ENCODE data around the gene PTCD3.

The PTCD3 gene

DNA sequence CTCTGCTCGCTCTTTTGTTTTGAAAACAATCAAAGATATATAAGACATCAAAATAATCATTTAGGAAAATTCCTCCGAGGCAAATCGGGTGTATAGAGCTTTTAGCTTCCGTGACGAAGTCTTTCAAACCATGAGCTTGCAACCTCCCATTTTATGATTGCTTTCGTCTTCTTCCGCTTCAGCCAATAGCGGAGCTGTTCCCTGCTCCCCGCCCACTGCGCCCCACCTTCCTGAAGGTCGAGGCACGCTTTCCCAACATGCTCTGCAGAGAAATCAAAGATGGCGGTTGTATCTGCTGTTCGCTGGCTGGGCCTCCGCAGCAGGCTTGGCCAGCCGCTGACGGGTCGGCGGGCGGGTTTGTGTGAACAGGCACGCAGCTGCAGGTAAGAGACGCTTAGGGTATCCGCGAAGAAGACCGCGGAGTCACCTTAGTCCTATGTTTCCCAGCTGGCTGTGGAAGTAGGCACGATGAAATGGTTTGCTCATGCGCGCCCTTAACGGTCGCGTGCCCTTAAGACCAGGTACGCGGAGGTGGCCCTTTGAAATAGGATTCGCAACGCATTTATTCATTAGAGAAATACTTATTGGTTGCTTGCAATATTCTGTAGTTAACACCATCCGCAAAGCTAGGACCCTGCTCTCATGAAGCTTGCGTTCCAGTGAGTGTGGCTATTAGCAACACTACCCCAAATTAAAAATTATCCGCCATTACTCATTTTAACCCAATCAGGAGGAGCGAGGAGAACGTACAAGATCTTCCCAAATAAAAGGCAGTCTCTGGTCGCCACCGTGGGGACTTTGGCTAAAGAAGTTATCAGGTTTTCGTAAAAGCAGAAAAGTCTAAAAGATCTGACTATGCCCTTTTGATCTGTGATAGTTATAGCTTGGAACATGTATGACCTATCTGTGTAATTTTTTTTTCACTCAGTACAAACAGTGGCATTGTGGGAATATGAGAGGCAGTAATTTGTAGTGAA, at the start of gene PTCD3:
Gene PTCD3 (plus strand): TSS at position 267 of the 977 bp plus-strand sequence. CDS start 13 bp downstream, at position 280.
- DNase-seq: peak; percentile 35 to 99 (median 87)

DNA sequence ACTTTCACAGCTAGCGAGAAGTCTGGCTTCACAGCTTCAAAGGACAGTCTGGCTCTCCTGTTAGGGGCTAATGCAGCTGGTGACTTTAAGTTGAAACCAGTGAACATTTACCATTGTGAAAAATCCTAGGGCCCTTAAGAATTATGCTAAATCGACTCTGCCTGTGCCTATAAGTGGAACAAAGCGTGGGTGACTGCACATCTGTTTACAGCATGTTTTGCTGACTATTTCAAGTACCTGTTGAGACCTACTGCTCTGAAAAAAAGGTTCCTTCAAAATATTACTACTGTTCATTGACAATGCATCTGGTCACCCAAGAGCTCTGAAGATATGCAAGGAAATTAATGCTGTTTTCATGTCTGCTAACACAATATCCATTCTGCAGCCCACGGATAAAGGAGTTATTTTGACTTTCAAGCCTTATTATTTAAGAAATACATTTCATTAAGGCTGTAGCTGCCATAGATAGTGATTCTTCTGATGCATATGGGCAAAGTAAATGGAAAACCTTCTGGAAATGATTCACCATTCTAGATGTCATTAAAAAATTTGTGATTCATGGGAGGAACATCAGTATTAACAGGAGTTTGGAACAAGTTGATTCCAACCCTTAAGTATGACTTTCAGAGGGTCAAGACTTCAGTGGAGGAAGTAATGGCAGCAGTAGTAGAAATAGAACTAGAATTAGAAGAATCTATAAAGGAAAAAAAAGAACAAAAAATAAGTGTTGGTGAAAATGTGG, 49.3 kb upstream of the PTCD3 start:
- no peak for DNase-seq

DNA sequence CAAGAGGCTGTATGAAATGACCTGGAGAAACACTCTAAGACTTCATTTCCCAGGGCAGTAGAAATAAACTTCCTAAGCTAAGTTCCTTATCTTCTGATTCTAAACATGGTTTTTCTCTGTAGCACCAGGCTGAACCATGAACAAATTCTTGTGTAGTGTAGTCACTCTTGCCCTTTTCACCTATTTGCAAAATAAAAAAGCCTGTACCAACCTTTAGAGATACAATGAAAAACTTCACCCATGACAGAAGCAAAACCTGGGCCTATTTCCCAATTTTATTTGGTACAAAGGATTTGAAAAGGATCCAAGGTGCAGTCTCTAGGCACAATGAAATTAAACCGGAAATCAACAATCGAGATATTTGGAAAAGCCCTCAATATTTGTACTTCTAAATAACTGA, 44.0 kb upstream of the PTCD3 start:
- no peak for DNase-seq

DNA sequence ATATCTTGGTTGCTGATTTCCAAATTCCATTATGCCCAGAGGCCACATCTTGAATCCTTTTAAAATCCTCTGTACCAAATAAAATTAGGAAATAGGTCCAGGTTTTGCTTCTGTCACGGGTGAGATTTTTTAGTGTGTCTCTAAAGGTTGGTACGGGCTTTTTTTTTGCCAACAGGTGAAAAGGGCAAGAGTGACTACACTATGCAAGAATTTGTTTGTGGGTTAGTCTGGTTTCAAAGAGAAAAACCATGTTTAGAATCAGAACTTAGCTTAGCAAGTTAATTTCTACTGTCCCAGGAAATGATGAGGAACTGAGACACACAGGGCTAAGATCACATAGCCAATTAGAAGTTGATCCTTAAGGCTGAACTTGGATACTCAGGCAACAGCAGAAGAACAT, 42.0 kb upstream of the PTCD3 start:
- no peak for DNase-seq

DNA sequence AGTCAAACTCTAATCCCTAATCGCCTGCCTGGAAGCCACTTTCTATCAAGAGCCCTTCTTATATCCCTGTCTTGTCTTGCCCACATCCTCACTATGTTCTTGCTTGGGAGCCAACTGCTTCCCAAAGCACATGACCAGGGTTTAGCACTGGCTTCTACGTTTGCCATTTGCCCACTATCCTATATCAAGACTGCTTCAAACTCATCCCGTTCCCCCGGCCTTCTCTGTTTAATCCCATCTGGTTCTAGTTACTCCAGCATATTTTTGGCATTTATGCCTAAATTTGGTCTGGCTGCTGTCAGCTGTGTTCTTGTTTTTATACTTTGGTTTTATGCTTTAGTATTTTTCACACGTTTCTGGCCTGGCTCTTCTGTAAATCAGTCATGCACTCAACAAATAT, 40.5 kb upstream of the PTCD3 start:
- DNase-seq: no peak

- no peak for DNase-seq
Measured at GRCh38 chr2:86066007-86066578, 39.9 kb upstream of the PTCD3 start.

- DNase-seq: no peak
Measured at GRCh38 chr2:86066915-86067314, 39.1 kb upstream of the PTCD3 start.

GRCh38 chr2:86068136-86068588, 37.9 kb upstream of the PTCD3 start:
- DNase-seq: no peak

GRCh38 chr2:86068648-86069047, 37.4 kb upstream of the PTCD3 start:
- no peak for DNase-seq

- DNase-seq: no peak
Measured at GRCh38 chr2:86069091-86069685, 36.8 kb upstream of the PTCD3 start.

- no peak for DNase-seq
Measured at GRCh38 chr2:86069783-86070339, 36.2 kb upstream of the PTCD3 start.

- DNase-seq: no peak
Measured at GRCh38 chr2:86070868-86071267, 35.2 kb upstream of the PTCD3 start.

DNA sequence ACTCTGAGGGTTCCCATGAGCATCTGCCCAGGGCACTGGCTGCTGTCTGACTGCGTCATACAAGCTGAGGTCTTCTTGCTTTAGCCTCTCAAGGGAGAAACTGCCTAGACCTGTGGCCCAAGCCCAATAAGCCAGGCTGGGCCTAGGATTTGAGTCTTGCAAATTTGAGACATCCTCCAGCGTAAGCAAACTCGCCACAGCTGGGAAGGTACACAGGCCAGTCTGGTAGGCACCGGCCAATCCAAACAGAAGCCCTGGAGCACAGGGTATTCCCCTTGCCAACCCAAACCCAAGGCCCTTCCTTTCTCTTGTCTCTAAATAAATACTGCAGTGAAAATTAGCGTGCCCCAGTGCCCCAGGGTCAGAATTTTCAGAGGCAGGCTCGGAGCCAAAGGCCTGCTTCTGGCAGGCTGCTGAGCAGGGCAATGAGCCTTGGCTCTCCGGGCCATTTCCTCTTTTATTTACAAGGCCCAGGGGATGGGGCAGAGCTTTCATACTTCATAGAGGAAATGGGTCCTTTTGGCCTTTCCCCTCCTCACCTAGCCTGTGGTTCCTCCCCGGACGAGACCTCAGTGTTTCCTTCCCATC, 33.7 kb upstream of the PTCD3 start:
- peak in 38 of 51 donors; percentile 6 to 78 (median 49) for DNase-seq

DNA sequence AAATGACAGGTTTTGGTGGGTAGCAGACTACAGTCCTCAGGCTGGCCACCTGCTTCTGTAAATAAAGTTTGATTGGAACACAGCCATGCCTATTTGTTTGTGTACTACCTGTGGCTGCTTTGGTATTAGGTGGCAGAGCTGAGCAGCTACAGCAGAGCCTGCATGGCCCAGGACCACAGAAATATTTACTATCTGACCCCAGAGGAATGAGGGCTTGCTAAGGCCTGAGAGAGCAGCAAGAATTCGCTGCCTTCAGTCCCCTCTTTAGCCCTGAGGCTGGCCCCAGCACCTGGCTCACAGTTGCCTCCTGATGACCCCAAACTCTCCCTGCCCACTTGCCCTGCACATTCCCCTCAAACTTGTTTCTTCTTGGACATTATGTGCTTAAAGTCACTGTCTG, 32.8 kb upstream of the PTCD3 start:
- DNase-seq: no peak

DNA sequence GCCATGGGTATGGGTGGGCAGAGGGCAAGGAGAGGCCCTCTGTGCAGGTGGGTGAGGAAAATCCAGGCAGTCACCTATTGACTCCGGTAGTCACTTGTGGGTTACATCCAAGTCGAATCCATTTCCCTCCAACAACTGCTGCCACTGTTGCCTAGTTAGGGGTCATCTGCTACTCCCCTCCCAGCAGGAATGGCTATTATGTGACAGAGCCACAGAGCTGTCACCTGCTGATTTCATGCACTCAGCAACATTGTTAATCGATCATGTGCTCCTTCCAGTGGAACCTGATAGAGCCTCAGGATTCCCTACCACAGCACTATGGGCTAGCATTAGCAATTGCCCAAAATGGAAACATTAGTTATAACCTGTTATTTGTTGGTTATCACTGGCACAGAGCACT, 31.8 kb upstream of the PTCD3 start:
- no peak for DNase-seq

GRCh38 chr2:86074811-86075210, 31.2 kb upstream of the PTCD3 start:
- DNase-seq: no peak

GRCh38 chr2:86075886-86076285, 30.1 kb upstream of the PTCD3 start:
- no peak for DNase-seq

GRCh38 chr2:86078774-86079545, 27.1 kb upstream of the PTCD3 start:
- DNase-seq: peak in 29 of 51 donors; percentile 2 to 81 (median 42)

GRCh38 chr2:86079981-86080911, 25.8 kb upstream of the PTCD3 start:
- DNase-seq: peak in 43 of 51 donors; percentile 4 to 83 (median 46)
